AG09309 (cell line): ENCODE results near the gene HORMAD2.
"Not testable (repeated sequence)": the region's sequence is repeated elsewhere in the genome, so short reads cannot be mapped to it uniquely, and the experiment has no call there.

Experiments used
- DNase-seq: peaks from one replicate; pipeline ENCODE4 v3.0.0-alpha.2; 2010; ENCODE audit warnings: low read depth
- H3K4me3 ChIP-seq: 2 replicates; pipeline ENCODE4 v1.5.1; 2011; ENCODE audit warnings: mild to moderate bottlenecking, low read depth, low read length, moderate library complexity; ENCODE audit not compliant: control insufficient read depth
- CTCF ChIP-seq: IDR thresholded peaks from 2 replicates; pipeline ENCODE4 v1.5.1; 2011; ENCODE audit warnings: mild to moderate bottlenecking, low read depth, low read length, inconsistent platforms; ENCODE audit not compliant: insufficient read depth, control insufficient read depth; ENCODE audit errors: missing control alignments

The HORMAD2 gene

DNA sequence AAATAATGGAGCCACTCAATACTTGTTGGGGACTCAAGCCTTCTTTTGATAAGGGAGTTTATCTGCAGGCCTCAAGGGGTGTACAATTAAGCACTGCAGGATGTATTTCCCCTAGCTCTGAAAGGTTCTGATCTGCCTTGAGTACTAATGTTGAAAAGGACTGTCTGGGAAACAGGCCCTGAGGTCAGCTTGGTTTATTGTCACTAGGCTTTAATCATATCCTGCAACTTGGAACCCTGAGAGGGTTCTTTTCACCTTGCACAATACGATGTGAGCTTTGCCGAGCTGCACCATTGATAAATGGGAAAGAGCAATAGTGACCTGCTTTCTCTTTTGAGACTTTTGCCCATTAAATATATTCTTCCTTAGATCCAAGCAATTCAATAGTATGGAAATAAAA, 31.6 kb upstream of the HORMAD2 start:
- no peak for TF ChIP-seq CTCF
- no peak for DNase-seq
- no peak overlapping the region for H3K4me3 ChIP-seq

GRCh38 chr22:30054067-30054763, 26.0 kb upstream of the HORMAD2 start:
- DNase-seq = no peak
- H3K4me3 ChIP-seq = no peak overlapping the region
- TF ChIP-seq CTCF = no peak

DNA sequence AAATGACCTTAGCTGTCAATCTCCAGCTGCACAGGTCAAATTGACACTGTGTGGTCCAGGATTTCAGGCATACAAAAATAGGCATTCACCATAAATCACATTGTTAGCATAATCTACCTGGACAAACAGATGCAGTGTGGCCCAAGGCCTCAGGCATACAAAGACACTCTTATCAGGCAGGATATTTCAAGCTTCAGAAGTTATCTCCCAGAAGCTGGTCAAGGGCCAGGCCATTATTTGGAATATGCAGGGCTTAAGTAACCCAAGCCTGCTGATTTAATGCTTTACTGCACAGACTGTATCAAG, 25.5 kb upstream of the HORMAD2 start:
- H3K4me3 ChIP-seq = no peak overlapping the region
- no peak for DNase-seq
- TF ChIP-seq CTCF = no peak

- H3K4me3 ChIP-seq = no peak overlapping the region
- DNase-seq = no peak
- TF ChIP-seq CTCF = no peak
Measured at GRCh38 chr22:30056015-30056414, 24.2 kb upstream of the HORMAD2 start.

DNA sequence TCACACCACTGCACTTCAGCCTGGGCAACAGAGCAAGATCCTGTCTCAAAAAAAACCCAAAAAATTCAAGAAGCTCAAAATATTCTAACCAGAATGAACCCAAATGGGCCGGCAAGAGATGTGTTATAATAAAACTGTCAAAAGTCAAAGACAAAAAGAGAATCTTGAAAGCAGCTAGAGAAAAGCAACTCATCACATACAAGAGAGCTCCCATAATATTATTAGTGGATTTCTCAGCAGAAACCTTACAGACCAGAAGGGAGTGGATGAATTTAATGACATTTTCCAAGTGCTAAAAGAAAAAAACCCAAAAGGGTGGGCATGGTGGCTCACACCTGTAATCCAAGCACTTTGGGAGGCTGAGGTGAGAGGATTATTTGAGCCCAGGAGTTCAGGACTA, 22.9 kb upstream of the HORMAD2 start:
- no peak overlapping the region for H3K4me3 ChIP-seq
- TF ChIP-seq CTCF = no peak
- DNase-seq = no peak

DNA sequence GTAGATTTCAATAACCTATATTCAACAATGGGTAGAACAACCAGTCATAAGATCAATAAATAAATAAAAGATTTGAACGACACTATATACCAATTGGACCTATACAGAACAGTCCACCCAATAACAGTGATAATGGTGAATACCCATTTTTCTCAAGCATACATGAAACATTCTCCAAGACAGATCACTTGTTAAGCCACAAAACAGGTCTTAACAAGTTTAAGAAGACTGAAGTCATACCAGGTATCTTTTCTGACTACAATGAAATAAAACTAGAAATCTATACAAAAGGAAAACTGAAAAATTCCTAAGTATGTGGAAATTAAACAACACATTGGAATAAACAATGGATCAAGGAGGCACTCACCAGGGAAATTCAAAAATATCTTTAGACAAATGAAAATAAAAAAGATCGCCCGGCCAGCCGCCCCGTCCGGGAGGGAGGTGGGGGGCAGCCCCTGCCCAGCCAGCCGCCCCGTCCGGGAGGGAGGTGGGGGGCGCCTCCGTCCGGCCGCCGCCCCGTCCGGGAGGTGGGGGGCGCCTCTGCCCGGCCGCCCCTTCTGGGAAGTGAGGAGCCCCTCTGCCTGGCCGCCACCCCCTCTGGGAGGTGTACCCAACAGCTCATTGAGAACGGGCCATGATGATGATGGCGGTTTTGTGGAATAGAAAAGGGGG, 20.8 kb upstream of the HORMAD2 start:
- not testable (repeated sequence) for DNase-seq, H3K4me3 ChIP-seq

GRCh38 chr22:30061094-30061493, 19.2 kb upstream of the HORMAD2 start:
- DNase-seq, H3K4me3 ChIP-seq: not testable (repeated sequence)

- H3K4me3 ChIP-seq = no peak overlapping the region
- DNase-seq = no peak
- TF ChIP-seq CTCF = no peak
Measured at GRCh38 chr22:30062259-30062658, 18.0 kb upstream of the HORMAD2 start.
